Loucy (cell line): ENCODE data around the gene C18orf32.

Source experiments
- H2AFZ ChIP-seq: fragments of 200-600 bp; sonication (generic); 2 replicates; pipeline ENCODE4 v1.6.0; 2016; ENCODE audit warnings: antibody characterized with exemption, mild to moderate bottlenecking, low read length, moderate library complexity
- H3F3A ChIP-seq: fragments of 200-600 bp; 2 replicates; pipeline ENCODE4 v1.6.0; 2016; ENCODE audit warnings: antibody characterized with exemption, low read depth, mild to moderate bottlenecking
- H3K27me3 ChIP-seq: fragments of 200-600 bp; sonication (generic); 2 replicates; pipeline ENCODE4 v1.6.1; 2014; ENCODE audit warnings: low read length, mild to moderate bottlenecking; ENCODE audit not compliant: insufficient read depth, poor library complexity, severe bottlenecking
- H3K36me3 ChIP-seq: fragments of 200-600 bp; sonication (generic); 2 replicates; pipeline ENCODE4 v1.6.1; 2016; ENCODE audit warnings: low read length; ENCODE audit not compliant: insufficient read depth
- H3K4me1 ChIP-seq: fragments of 200-600 bp; sonication (generic); 2 replicates; pipeline ENCODE4 v1.5.1; 2014; ENCODE audit warnings: low read length, mild to moderate bottlenecking; ENCODE audit not compliant: insufficient read depth, poor library complexity, severe bottlenecking
- H3K4me2 ChIP-seq: fragments of 200-600 bp; sonication (generic); 2 replicates; pipeline ENCODE4 v1.6.0; 2014; ENCODE audit warnings: antibody characterized with exemption, low read length, low read depth, mild to moderate bottlenecking; ENCODE audit not compliant: poor library complexity, severe bottlenecking
- H3K4me3 ChIP-seq: fragments of 200-600 bp; sonication (generic); 2 replicates; pipeline ENCODE4 v1.5.1; 2014; ENCODE audit warnings: low read length, mild to moderate bottlenecking, mixed read lengths; ENCODE audit not compliant: poor library complexity, severe bottlenecking
- H3K79me2 ChIP-seq: fragments of 200-600 bp; sonication (generic); 2 replicates; pipeline ENCODE4 v1.6.1; 2014; ENCODE audit warnings: low read length; ENCODE audit not compliant: insufficient read depth
- H3K9ac ChIP-seq: fragments of 200-600 bp; sonication (generic); 2 replicates; pipeline ENCODE4 v1.6.0; 2014; ENCODE audit warnings: mild to moderate bottlenecking, low read depth, low read length, moderate library complexity; ENCODE audit not compliant: poor library complexity, severe bottlenecking
- H3K9me2 ChIP-seq: fragments of 200-600 bp; sonication (generic); replicated peaks from 2 replicates; pipeline ENCODE4 v1.6.1; 2016; ENCODE audit warnings: low read depth, low read length, mixed read lengths
- H3K9me3 ChIP-seq: fragments of 200-600 bp; sonication (generic); 2 replicates; pipeline ENCODE4 v1.6.1; 2014; ENCODE audit warnings: mild to moderate bottlenecking, antibody characterized with exemption, low read length, low read depth; ENCODE audit not compliant: insufficient read depth
- H4K20me1 ChIP-seq: fragments of 200-600 bp; sonication (generic); 2 replicates; pipeline ENCODE4 v1.6.0; 2014; ENCODE audit warnings: antibody characterized with exemption, low read length, mild to moderate bottlenecking; ENCODE audit not compliant: insufficient read depth, poor library complexity, severe bottlenecking
- CTCF ChIP-seq: fragments of 200-600 bp; sonication (generic); conservative IDR thresholded peaks from 2 replicates; pipeline ENCODE4 v1.5.1; 2014; ENCODE audit warnings: mild to moderate bottlenecking, antibody characterized with exemption, low read length
- EZH2phosphoT487 ChIP-seq: fragments of 200-600 bp; IDR thresholded peaks from 2 replicates; pipeline ENCODE4 v1.6.1; 2018; ENCODE audit warnings: antibody characterized with exemption, mild to moderate bottlenecking, moderate library complexity, borderline replicate concordance

The C18orf32 gene

GRCh38 chr18:49486953-49487710 is at the start of gene C18orf32:
Gene C18orf32, minus strand, starts transcription at chr18:49487234. Its CDS starts 3,486 bp downstream, at chr18:49483748.
- TF ChIP-seq CTCF (no peak), EZH2phosphoT487 (no peak)
- peak within 1 kb of the TSS; percentile 86 for H3K9ac ChIP-seq
- H3F3A ChIP-seq: peaks cover 27% of the 10 kb centered on the region
- peaks cover 39% of the 10 kb centered on the region for H3K36me3 ChIP-seq
- peak within 1 kb of the TSS; percentile 97 for H3K4me2 ChIP-seq
- no peaks in the 10 kb centered on the region for H3K9me3 ChIP-seq
- peaks cover 6% of the 10 kb centered on the region for H3K27me3 ChIP-seq
- H3K79me2 ChIP-seq: peaks cover 74% of the 10 kb centered on the region
- no peaks in the 10 kb centered on the region for H3K9me2 ChIP-seq
- peaks cover 48% of the 10 kb centered on the region for H4K20me1 ChIP-seq
- H3K4me1 ChIP-seq: peaks cover 40% of the 10 kb centered on the region
- peak within 1 kb of the TSS; percentile 74 for H2AFZ ChIP-seq
- H3K4me3 ChIP-seq: peak within 1 kb of the TSS; percentile 88

GRCh38 chr18:49534846-49535601 is 48.0 kb upstream of the C18orf32 start:
- Histone ChIP-seq H2AFZ (no peak overlapping the region), H3K9ac (no peak overlapping the region), H3K9me2 (no peaks in the 10 kb centered on the region), H3K79me2 (no peaks in the 10 kb centered on the region), H3F3A (no peaks in the 10 kb centered on the region), H3K4me2 (no peak overlapping the region), H3K27me3 (no peaks in the 10 kb centered on the region), H3K36me3 (no peaks in the 10 kb centered on the region), H3K4me1 (no peaks in the 10 kb centered on the region), H3K9me3 (no peaks in the 10 kb centered on the region), H3K4me3 (no peak overlapping the region), H4K20me1 (no peaks in the 10 kb centered on the region)
- TF ChIP-seq CTCF (no peak), EZH2phosphoT487 (no peak)

- Histone ChIP-seq H3K27me3 (no peaks in the 10 kb centered on the region), H3K9me3 (no peaks in the 10 kb centered on the region), H3K9ac (no peak overlapping the region), H4K20me1 (no peaks in the 10 kb centered on the region), H3K4me1 (no peaks in the 10 kb centered on the region), H2AFZ (no peak overlapping the region), H3K4me2 (no peak overlapping the region), H3K79me2 (no peaks in the 10 kb centered on the region), H3K36me3 (no peaks in the 10 kb centered on the region), H3K4me3 (no peak overlapping the region), H3F3A (no peaks in the 10 kb centered on the region), H3K9me2 (no peaks in the 10 kb centered on the region)
- TF ChIP-seq CTCF (no peak), EZH2phosphoT487 (no peak)
Observed at GRCh38 chr18:49531678-49532153, 44.7 kb upstream of the C18orf32 start.
